Heart right ventricle (tissue), 16 donors: ENCODE results near the gene FTO. TPM values are rescaled to one million over a fixed set of nuclear protein-coding genes. Genes with fewer than 3 reads are reported as not detected.

Experiments used
- ATAC-seq, 8 donors: fragments of 200-7000 bp; cut with Tn5 transposase; one replicate each; pipeline ENCODE4 v1.9.1; 2020; ENCODE audit warnings: mild to moderate bottlenecking in 8 of 8, moderate library complexity in 8 of 8, moderate number of reproducible peaks in 1 of 8
- DNase-seq, 2 donors: peaks; one replicate each; pipeline ENCODE4 v3.0.0-alpha.2; 2020
- H3K27ac ChIP-seq, 10 donors: fragments of 200-600 bp; sonication (generic) in 2 of 10; one replicate each; pipeline versions ENCODE4 v1.5.0 to v1.8.0; 2020 to 2022; ENCODE audit warnings: mild to moderate bottlenecking in 3 of 10
- H3K27me3 ChIP-seq, 7 donors: fragments of 200-600 bp; one replicate each; pipeline ENCODE4 v1.8.0; 2021 to 2022; ENCODE audit warnings: mild to moderate bottlenecking in 2 of 7
- H3K36me3 ChIP-seq, 9 donors: fragments of 200-600 bp; sonication (generic) in 1 of 9; one replicate each; pipeline versions ENCODE4 v1.5.0 to v1.8.0; 2020 to 2022; ENCODE audit warnings: mild to moderate bottlenecking in 2 of 9
- H3K4me1 ChIP-seq, 9 donors: fragments of 200-600 bp; sonication (generic) in 1 of 9; one replicate each; pipeline versions ENCODE4 v1.5.0 to v1.8.0; 2020 to 2022; ENCODE audit warnings: mild to moderate bottlenecking in 4 of 9
- H3K4me3 ChIP-seq, 10 donors: fragments of 200-600 bp; sonication (generic) in 2 of 10; one replicate each; pipeline versions ENCODE4 v1.5.0 to v1.8.0; 2020 to 2022; ENCODE audit warnings: mild to moderate bottlenecking in 7 of 10, moderate library complexity in 2 of 10
- H3K9me3 ChIP-seq, 11 donors: fragments of 200-600 bp in 10 of 11; sonication (generic) in 2 of 11; one replicate each; pipeline versions ENCODE4 v1.5.0 to v1.8.0; 2013 to 2022; ENCODE audit warnings: mild to moderate bottlenecking in 2 of 11, control low read depth in 1 of 11, moderate library complexity in 1 of 11
- CTCF ChIP-seq, 9 donors: fragments of 200-600 bp; sonication (generic) in 2 of 9; IDR thresholded peaks; one replicate each; pipeline versions ENCODE4 v1.5.0 to v1.8.0; 2021 to 2022; ENCODE audit warnings: antibody characterized with exemption in 9 of 9, mild to moderate bottlenecking in 5 of 9, moderate library complexity in 1 of 9
- WGBS, 2 donors: extraction: QIAGEN DNeasy Blood & Tissue Kit; methylation state at CpG; one replicate each; pipeline ENCODE4 v1.1.7; 2013; ENCODE audit warnings: inconsistent platforms in 1 of 2; 5-methylcytosine and 5-hydroxymethylcytosine counted together
- intact Hi-C, 10 donors: fragments of 100-400 bp; cut with DNase I; formaldehyde crosslinking; loops; one replicate each; pipeline versions ENCODE4 v1.11.1 to v1.14.2; 2022
- polyA plus RNA-seq, 2 donors: library from polyadenylated mRNA; stranded (reverse); fragments of 200-250 nt; gene quantifications; one replicate each; pipeline ENCODE4 v1.2.3, GENCODE V29; 2013
- total RNA-seq, 10 donors: library from RNA; stranded (reverse); fragmentation: NEBNext Ultra II Directional in 3 of 10; extraction: Animal tissue kit (Norgen Biotek cat#: 25700) in 3 of 10; gene quantifications; one replicate each; pipeline versions ENCODE4 v1.2.1 to v1.2.4, GENCODE V29; 2021 to 2023
- donor health status: Arrhythmogenic right ventricular cardiomyopathy.
- donor health status: ischemic (EF 13 %, LVEDD 7.1; RV severe dilation, severe dysfunction).
- donor health status: healthy with polysubstance abuse.
- donor health status: DM: no; HTN: yes; CAD: no.
- donor health status: DM: no; HTN: no; CAD: no.
- donor health status: ischemic (EF 25% LVEDD 6.9; RV normal size, moderate dysfunction).
- donor health status: ischemic (EF 25% LVEDD 5.7; RV mildly dilated, moderate dysfunction).
- donor health status: healthy.
- donor health status: DM: yes; HTN: yes; CAD: no.
- donor health status: Ischemic cardiomyopathy.
- donor health status: ischemic (EF 35%, LVEDD 5.7; RV mildly dilated, moderate dysfunction).
- donor health status: nonischemic (EF 11% LVEDD 7.7; RV severe dilation, severe dysfunction).
- donor health status: DM: yes; HTN: yes; CAD: no.
- donor health status: PGD.
- donor health status: ischemic (EF 29% LVEDD 5.4; RV normal size, mild dysfunction).
- donor health status: nonischemic (EF 23%, LVEDD 6.1; RV moderate dilation, normal function).

Gene FTO
- total and polyA plus RNA-seq, 12 donors: 8.5 to 103 (median 90.0) TPM

GRCh38 chr16:53913099-53913870, 209.3 kb downstream of the FTO start:
- intact Hi-C loops: no loop called here
- H3K9me3 ChIP-seq: no peaks in the 10 kb centered on the region
- peak in 7 of 8 donors; percentile 31 to 83 (median 53) for ATAC-seq
- peak overlapping the region in 9 of 10 donors; percentile 13 to 75 (median 54) for H3K27ac ChIP-seq
- 59 to 64% methylated on average over 7 of the region's 7 CpGs for WGBS, 2 donors
- H3K36me3 ChIP-seq: no peaks in the 10 kb centered on the region
- no peak for TF ChIP-seq CTCF (IDR thresholded peaks at IDR 0.05)
- H3K4me3 ChIP-seq: no peak overlapping the region
- no peaks in the 10 kb centered on the region for H3K27me3 ChIP-seq
- DNase-seq: peak in 1 of 2 donors; percentile 59
- peaks cover 0 to 52% (median 22%) of the 10 kb centered on the region in 9 donors for H3K4me1 ChIP-seq

- intact Hi-C loops: no loop called here
- peak in 3 of 8 donors; percentile 14 to 29 (median 25) for ATAC-seq
- TF ChIP-seq CTCF (IDR thresholded peaks at IDR 0.05): no peak
- H3K36me3 ChIP-seq: no peaks in the 10 kb centered on the region
- 76 to 83% methylated on average over 9 of the region's 9 CpGs for WGBS, 2 donors
- H3K9me3 ChIP-seq: no peaks in the 10 kb centered on the region
- H3K4me3 ChIP-seq: no peak overlapping the region
- H3K27ac ChIP-seq: peak overlapping the region in 9 of 10 donors; percentile 13 to 75 (median 54)
- H3K27me3 ChIP-seq: no peaks in the 10 kb centered on the region
- peaks cover 0 to 52% (median 22%) of the 10 kb centered on the region in 9 donors for H3K4me1 ChIP-seq
- no peak for DNase-seq
These were observed 210.0 kb downstream of the FTO start for GRCh38 chr16:53913920-53914319.

GRCh38 chr16:53914736-53915135, 210.8 kb downstream of the FTO start:
- peaks cover 0 to 52% (median 22%) of the 10 kb centered on the region in 9 donors for H3K4me1 ChIP-seq
- H3K4me3 ChIP-seq: no peak overlapping the region
- DNase-seq (no peak), ATAC-seq (no peak)
- peak overlapping the region in 4 of 10 donors; percentile 2 to 72 (median 35) for H3K27ac ChIP-seq
- intact Hi-C loops: no loop called here
- WGBS, 2 donors: 91 to 94% methylated on average over 3 of the region's 3 CpGs
- H3K27me3 ChIP-seq: no peaks in the 10 kb centered on the region
- no peaks in the 10 kb centered on the region for H3K9me3 ChIP-seq
- no peak for TF ChIP-seq CTCF (IDR thresholded peaks at IDR 0.05)
- H3K36me3 ChIP-seq: no peaks in the 10 kb centered on the region

- peak in 1 of 8 donors; percentile 35 for ATAC-seq
- 61 to 77% methylated on average over 5 of the region's 5 CpGs for WGBS, 2 donors
These were observed 211.7 kb downstream of the FTO start for GRCh38 chr16:53915452-53916160.

More at GRCh38 chr16:53915452-53916160, 211.7 kb downstream of the FTO start:
- Histone ChIP-seq H3K36me3 (no peaks in the 10 kb centered on the region), H3K27me3 (no peaks in the 10 kb centered on the region), H3K27ac (peak overlapping the region in 2 of 10 donors; percentile 12 to 20), H3K4me1 (peaks cover 0 to 52% (median 22%) of the 10 kb centered on the region in 9 donors), H3K4me3 (no peak overlapping the region), H3K9me3 (no peaks in the 10 kb centered on the region)
- intact Hi-C loops: no loop called here
- no peak for DNase-seq
- TF ChIP-seq CTCF (IDR thresholded peaks at IDR 0.05): no peak
